Measurements from ENCODE around the gene OSBP.
A peak's percentile ranks its signal among the peaks of the same experiment; 100 is the strongest.

OSBP gene

GRCh38 chr11:59602432-59602831 is 13.1 kb downstream of the OSBP start:
- no peak for DNase-seq (ENCODE audit: low spot score)

- no peak for DNase-seq (ENCODE audit: low spot score)
Measured at GRCh38 chr11:59601788-59602187, 13.8 kb downstream of the OSBP start.

GRCh38 chr11:59600636-59601035 is 14.9 kb downstream of the OSBP start:
- no peak for DNase-seq (ENCODE audit: low spot score)

- no peak for DNase-seq (ENCODE audit: low spot score)
Measured at GRCh38 chr11:59600234-59600633, 15.3 kb downstream of the OSBP start.

GRCh38 chr11:59598961-59599360 is 16.6 kb downstream of the OSBP start:
- DNase-seq (ENCODE audit: low spot score) = no peak

- no peak for DNase-seq (ENCODE audit: low spot score)
Measured at GRCh38 chr11:59584294-59584693, 31.3 kb downstream of the OSBP start.

- DNase-seq (ENCODE audit: low spot score) = no peak
Measured at GRCh38 chr11:59582006-59582405, 33.6 kb downstream of the OSBP start.

- no peak for DNase-seq (ENCODE audit: low spot score)
Measured at GRCh38 chr11:59578369-59578768, 37.2 kb downstream of the OSBP start.

GRCh38 chr11:59575505-59575904 is 40.1 kb downstream of the OSBP start:
- no peak for DNase-seq (ENCODE audit: low spot score)

- peak; percentile 78 for DNase-seq (ENCODE audit: low spot score)
Measured at GRCh38 chr11:59574932-59575502, 40.6 kb downstream of the OSBP start.

GRCh38 chr11:59574467-59574866 is 41.1 kb downstream of the OSBP start:
- DNase-seq (ENCODE audit: low spot score) = peak; percentile 84

- no peak for DNase-seq (ENCODE audit: low spot score)
Measured at GRCh38 chr11:59573216-59573615, 42.4 kb downstream of the OSBP start.

- DNase-seq (ENCODE audit: low spot score) = no peak
Measured at GRCh38 chr11:59572091-59572490, 43.5 kb downstream of the OSBP start.

- no peak for DNase-seq (ENCODE audit: low spot score)
Measured at GRCh38 chr11:59562292-59562691, 53.3 kb downstream of the OSBP start.

GRCh38 chr11:59560702-59561473 is 54.7 kb downstream of the OSBP start:
- peak; percentile 82 for DNase-seq (ENCODE audit: low spot score)

- peak; percentile 94 for DNase-seq (ENCODE audit: low spot score)
Measured at GRCh38 chr11:59560290-59560701, 55.3 kb downstream of the OSBP start.

- no peak for DNase-seq (ENCODE audit: low spot score)
Measured at GRCh38 chr11:59559886-59560285, 55.7 kb downstream of the OSBP start.

- DNase-seq (ENCODE audit: low spot score) = no peak
Measured at GRCh38 chr11:59558270-59558643, 57.3 kb downstream of the OSBP start.

- DNase-seq (ENCODE audit: low spot score) = peak; percentile 61
Measured at GRCh38 chr11:59556917-59557348, 58.6 kb downstream of the OSBP start.

- peak; percentile 86 for DNase-seq (ENCODE audit: low spot score)
Measured at GRCh38 chr11:59556115-59556916, 59.3 kb downstream of the OSBP start.

GRCh38 chr11:59555601-59556114 is 59.9 kb downstream of the OSBP start:
- DNase-seq (ENCODE audit: low spot score) = no peak

GRCh38 chr11:59553323-59553722 is 62.3 kb downstream of the OSBP start:
- no peak for DNase-seq (ENCODE audit: low spot score)

GRCh38 chr11:59552844-59553243 is 62.7 kb downstream of the OSBP start:
- DNase-seq (ENCODE audit: low spot score) = no peak
